CD4-positive, alpha-beta T cell treated with Interleukin-17A for 4 hours (primary cell): ENCODE measurements around the gene PHF1.
A peak's percentile ranks its signal among the peaks of the same experiment; 100 is the strongest.
"Not testable (repeated sequence)": the region's sequence is repeated elsewhere in the genome, so short reads cannot be mapped to it uniquely, and the experiment has no call there.

Experiments
- DNase-seq: peaks from one replicate; pipeline ENCODE4 v3.0.0-alpha.2; 2020; ENCODE audit warnings: mixed read lengths

PHF1 gene

GRCh38 chr6:33391922-33392594, 18.8 kb upstream of the PHF1 start:
- DNase-seq = no peak

DNA sequence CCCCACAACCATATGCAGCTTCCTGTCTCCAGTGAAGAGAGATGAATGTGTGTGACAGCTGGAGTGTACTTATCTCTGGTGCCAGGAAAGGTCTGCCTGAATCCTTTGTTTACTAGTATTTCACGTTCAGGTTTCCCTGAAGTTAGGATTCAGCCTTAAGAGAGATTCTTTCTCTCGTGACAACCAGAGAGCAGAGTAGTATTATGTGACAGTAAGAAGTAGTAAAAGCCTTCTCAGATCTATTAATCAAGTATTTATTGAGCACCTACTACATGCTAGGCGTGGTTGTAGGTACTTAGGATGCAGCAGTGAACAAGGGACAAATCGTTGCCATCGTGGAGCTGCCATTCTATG, 18.2 kb upstream of the PHF1 start:
- DNase-seq = no peak

DNA sequence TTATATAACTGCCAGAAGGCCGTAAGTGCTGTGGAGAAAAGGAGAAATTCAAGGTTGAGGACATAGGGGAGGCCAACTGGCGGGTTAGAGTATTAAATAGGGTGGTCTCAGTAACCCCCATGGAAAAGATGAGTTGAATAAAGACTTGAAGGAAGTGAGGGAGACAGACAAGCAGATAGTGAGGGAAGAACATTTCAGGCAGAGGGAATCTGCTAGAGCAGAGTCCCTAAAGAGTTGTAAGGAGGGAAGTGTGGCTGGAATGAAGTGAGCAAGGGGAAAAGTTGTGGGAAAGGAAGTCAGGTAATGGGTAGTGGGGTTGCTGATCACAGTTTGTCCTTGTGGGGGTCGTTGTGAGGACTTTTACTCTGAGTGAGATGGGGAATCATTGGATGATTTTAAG, 17.8 kb upstream of the PHF1 start:
- DNase-seq = no peak

GRCh38 chr6:33397541-33397940, 13.3 kb upstream of the PHF1 start:
- no peak for DNase-seq

DNA sequence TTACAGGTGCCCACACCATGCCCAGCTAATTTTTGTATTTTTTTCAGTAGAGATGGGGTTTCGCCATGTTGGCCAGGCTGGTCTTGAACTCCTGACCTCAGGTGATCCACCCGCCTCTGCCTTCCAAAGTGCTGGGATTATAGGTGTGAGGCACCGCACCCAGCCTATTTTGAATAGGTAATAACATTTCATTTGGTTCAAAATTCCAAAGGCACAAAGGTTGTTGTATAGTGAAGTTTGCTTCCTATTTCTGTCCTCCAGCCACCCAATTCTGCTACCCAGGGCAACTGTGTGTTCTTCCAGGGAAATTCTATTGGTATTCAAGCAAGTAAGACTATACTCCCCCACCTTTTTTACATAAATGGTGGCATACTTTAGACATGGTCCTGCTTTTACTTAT, 12.2 kb upstream of the PHF1 start:
- DNase-seq = not testable (repeated sequence)

GRCh38 chr6:33399881-33400280, 10.9 kb upstream of the PHF1 start:
- DNase-seq = not testable (repeated sequence)

DNA sequence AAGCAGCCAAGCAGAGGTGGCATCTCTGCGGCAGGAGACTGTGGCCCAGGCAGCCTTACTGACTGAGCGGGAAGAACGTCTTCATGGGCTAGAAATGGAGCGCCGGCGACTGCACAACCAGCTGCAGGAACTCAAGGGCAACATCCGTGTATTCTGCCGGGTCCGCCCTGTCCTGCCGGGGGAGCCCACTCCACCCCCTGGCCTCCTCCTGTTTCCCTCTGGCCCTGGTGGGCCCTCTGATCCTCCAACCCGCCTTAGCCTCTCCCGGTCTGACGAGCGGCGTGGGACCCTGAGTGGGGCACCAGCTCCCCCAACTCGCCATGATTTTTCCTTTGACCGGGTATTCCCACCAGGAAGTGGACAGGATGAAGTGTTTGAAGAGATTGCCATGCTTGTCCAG, 5.9 kb upstream of the PHF1 start:
- DNase-seq = no peak

DNA sequence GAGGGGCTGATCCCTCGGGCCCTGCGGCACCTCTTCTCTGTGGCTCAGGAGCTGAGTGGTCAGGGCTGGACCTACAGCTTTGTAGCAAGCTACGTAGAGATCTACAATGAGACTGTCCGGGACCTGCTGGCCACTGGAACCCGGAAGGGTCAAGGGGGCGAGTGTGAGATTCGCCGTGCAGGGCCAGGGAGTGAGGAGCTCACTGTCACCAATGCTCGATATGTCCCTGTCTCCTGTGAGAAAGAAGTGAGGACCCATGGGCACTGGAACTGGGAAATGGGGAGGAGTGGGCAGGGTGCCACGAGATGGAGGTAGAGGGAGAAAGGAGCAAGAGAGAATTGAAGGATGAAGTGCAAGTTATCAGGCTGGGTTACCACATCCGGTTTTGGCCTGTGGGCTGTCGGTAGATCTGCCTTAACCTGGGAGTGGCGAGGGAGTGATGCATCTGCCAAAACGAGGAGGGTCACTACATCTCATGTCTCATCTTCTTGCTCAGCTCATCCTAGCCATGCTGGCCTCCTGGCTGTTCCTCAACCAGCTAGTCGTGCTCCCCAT, 5.4 kb upstream of the PHF1 start:
- DNase-seq = no peak

DNA sequence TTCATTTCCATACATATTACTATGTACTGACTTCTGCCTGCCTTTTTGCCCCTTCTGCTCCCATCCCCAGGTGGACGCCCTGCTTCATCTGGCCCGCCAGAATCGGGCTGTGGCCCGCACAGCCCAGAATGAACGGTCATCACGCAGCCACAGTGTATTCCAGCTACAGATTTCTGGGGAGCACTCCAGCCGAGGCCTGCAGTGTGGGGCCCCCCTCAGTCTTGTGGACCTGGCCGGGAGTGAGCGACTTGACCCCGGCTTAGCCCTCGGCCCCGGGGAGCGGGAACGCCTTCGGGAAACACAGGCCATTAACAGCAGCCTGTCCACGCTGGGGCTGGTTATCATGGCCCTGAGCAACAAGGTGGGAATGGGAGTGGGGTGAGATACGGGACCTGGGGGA, 4.7 kb upstream of the PHF1 start:
- DNase-seq = no peak

DNA sequence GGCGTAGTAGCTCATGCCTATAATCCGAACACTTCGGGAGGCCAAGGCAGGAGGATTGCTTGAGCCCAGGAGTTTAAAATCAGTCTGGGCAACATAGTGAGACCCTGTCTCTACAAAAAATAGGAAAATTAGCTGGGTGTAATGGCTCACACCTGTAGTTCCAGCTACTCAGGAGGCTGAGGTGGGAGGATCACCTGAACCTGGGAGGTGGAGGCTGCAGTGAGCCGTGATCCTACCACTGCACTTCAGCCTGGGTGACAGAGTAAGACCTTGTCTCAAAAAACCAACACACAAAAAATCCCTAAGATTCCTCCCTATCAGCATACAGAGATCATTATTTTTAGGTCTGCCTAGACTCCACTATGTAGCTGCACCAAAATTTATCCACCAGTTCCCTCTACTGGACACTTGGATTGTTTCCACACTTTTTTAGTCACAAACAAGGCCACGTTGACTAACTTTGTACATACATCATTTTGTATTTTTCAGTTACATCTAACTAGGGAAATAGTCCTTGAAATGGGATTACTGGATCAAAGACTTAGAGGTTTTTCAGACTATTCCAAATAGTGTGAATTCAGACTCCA, 3.6 kb upstream of the PHF1 start:
- DNase-seq = no peak

DNA sequence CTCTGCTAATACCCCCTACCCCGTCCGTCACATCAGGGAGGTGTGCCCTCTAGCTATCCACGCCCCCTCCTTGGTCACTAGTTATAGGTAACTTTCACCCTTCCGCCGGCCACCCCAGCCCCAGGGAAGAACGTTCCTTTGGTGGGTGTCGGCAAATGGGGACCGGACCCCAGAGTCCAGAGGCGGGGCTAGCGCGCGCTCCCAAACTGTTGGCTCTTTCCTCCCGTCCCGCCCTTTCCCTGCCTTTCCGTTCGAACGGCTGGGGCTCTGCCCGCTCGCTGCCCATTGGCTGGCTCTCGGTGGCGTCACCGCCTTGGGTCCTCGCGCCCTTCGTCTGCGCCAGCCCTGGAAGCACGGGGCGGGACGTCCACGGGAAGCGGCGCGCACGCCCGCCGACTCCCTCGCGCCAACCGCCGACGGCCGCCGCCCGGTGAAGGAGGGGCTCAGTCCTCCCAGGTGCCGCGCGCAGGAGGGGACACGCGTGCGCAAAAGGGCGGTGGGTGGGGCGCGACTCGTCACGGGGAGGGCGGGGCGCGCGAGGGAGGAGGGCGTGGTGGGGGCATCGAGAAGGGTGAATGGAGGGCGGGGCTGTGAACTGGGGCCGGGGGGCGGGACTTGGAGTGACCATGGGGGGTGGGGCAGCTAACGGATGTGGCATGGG, 634 bp upstream of the PHF1 start:
- peak; percentile 97 for DNase-seq

- DNase-seq = no peak
Measured at GRCh38 chr6:33411632-33412005, 805 bp downstream of the PHF1 start.

DNA sequence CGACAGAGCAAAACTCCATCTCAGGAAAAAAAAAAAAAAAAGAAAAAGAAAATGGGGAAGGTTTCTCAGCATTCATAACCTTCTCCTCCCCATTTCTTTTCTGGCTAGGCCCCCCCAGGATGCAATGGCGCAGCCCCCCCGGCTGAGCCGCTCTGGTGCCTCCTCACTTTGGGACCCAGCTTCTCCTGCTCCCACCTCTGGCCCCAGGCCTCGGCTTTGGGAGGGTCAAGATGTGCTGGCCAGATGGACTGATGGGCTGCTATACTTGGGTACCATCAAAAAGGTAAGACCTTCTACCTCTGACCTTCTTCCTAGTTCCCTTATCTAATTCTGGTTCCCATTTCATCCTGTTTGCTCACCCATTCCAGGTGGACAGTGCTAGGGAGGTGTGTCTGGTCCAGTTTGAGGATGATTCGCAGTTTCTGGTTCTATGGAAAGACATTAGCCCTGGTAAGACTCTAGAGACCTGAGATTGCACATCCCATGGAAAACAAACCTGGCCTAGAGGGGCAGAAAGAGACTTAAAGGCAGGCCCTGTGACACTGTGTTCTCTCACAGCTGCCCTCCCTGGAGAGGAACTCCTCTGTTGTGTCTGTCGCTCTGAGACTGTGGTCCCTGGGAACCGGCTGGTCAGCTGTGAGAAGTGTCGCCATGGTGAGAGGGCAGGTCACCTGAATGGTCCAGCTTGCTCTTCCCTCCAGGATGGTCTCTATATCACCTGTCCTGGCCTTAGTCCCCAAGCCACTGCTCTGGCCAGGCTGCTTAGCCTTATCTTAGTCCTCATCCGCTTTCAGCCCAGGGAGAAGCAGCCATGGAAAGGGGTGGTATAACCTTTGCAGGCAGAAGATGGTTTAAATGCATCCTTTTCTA, 1.6 kb downstream of the PHF1 start:
- DNase-seq = no peak

- DNase-seq = no peak
Measured at GRCh38 chr6:33413241-33414120, 2.7 kb downstream of the PHF1 start.

GRCh38 chr6:33414592-33415271, 3.9 kb downstream of the PHF1 start:
- DNase-seq = no peak

GRCh38 chr6:33415831-33416230, 5.0 kb downstream of the PHF1 start:
- no peak for DNase-seq

- DNase-seq = no peak
Measured at GRCh38 chr6:33416386-33417127, 5.7 kb downstream of the PHF1 start.

DNA sequence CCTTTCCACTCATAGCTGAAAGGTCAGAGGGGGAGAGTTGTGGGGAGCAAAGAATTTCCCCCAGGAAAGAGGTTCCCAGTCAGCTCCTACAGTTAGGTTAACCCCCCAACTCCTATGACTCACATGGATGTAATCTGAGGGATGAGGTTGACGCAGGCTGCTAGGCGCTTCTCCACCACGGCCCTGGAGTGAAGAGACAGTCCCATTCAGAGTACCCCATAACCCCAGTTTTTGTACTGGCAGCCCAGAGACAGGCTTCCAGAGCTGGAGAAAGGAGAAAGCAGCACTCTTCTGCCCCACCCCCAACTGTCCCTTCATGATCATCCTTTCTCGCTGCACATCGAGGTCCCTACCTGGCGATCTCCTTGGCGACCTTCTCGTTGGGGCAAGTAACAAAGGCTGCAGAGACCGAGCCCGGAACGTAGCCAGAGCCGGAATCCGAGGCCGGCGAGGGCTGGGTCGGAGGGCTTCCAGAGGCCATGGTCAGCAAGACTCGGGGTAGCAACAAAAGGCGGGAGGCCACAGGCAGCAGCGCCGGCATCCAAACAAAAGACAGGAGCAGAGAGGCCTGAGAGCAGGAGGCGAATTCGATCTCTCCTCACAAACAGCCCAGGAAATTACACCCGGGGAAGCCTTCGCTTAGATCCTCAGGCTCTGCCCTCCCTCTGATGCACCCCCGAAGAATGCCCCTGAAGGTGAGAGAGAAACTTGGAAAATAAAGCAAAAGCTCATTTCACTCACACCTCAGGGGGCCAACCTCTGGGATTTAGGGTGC, 6.5 kb downstream of the PHF1 start:
- peak; percentile 32 for DNase-seq

DNA sequence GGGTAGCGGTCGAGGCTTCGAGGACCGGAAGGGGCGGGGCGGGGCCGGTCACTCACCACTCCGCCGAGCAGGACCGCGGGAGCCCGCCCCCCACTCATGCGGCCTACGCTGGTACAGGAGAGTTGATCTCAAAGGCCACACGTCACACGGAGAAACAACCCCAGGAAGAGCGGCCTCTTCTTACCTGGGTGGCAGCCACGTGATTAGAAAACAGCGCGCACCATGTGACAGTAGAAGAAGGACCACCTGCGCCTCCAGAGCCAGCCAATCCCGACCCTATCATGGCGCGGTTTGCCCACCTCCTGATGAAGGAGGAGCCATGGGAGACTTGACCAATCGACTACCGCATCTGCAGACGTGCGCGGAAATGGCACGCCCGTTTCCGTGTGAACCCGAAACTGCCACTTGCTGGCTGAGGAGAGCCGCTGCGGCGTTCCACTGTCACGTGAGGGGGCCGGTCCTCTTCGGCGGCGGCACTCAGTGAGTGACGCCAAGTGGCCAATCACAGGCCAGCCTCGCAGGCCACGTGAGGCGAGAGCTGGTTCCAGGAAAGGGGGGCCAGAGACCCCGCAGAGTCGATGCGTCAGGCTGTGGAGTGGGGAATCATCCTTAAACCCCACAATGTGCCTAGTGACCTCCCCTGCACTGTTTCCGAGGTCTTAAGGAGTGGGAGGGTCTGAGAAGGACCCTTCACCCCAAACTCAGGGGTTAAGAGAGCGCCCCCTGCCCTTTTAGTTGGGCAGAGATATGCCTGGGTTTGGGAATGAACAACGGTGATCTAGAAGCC, 7.3 kb downstream of the PHF1 start, which contains the start of gene CUTA:
Gene CUTA, minus strand, starts transcription at position 205 of the 787 bp plus-strand sequence. Its CDS starts 107 bp downstream, at position 98.
- DNase-seq = peak; percentile 98
